Cerebellar cortex (tissue), 1 donor: Measurements from ENCODE around the gene IRAK2.
"Not testable (repeated sequence)": the region's sequence is repeated elsewhere in the genome, so short reads cannot be mapped to it uniquely, and the experiment has no call there.

ENCODE experiments used
- DNase-seq: peaks from one replicate; pipeline ENCODE4 v3.0.0-alpha.2; 2015; ENCODE audit warnings: low spot score

IRAK2 gene

GRCh38 chr3:10158555-10158954 is 6.2 kb upstream of the IRAK2 start:
- DNase-seq, result not testable (repeated sequence)

- no peak for DNase-seq
Measured at GRCh38 chr3:10160346-10160745, 4.4 kb upstream of the IRAK2 start.

GRCh38 chr3:10160925-10161324 is 3.8 kb upstream of the IRAK2 start:
- DNase-seq, result no peak

- DNase-seq, result no peak
Measured at GRCh38 chr3:10162185-10162584, 2.5 kb upstream of the IRAK2 start.

- not testable (repeated sequence) for DNase-seq
Measured at GRCh38 chr3:10164201-10164545, 546 bp upstream of the IRAK2 start.

- peak; percentile 64 for DNase-seq
Measured at GRCh38 chr3:10166213-10166604, 1.5 kb downstream of the IRAK2 start.

GRCh38 chr3:10169000-10169496 is 4.3 kb downstream of the IRAK2 start:
- DNase-seq, result no peak

GRCh38 chr3:10170915-10171478 is 6.3 kb downstream of the IRAK2 start:
- no peak for DNase-seq

GRCh38 chr3:10173095-10173925 is 8.6 kb downstream of the IRAK2 start:
- no peak for DNase-seq

GRCh38 chr3:10173926-10174435 is 9.3 kb downstream of the IRAK2 start:
- no peak for DNase-seq

- DNase-seq, result not testable (repeated sequence)
Measured at GRCh38 chr3:10175334-10175733, 10.6 kb downstream of the IRAK2 start.

- DNase-seq, result not testable (repeated sequence)
Measured at GRCh38 chr3:10176150-10176549, 11.4 kb downstream of the IRAK2 start.

- DNase-seq, result no peak
Measured at GRCh38 chr3:10177737-10178136, 13.0 kb downstream of the IRAK2 start.

GRCh38 chr3:10178892-10179291 is 14.2 kb downstream of the IRAK2 start:
- no peak for DNase-seq

- no peak for DNase-seq
Measured at GRCh38 chr3:10180289-10180688, 15.6 kb downstream of the IRAK2 start.

- DNase-seq, result no peak
Measured at GRCh38 chr3:10180738-10181295, 16.1 kb downstream of the IRAK2 start.

- DNase-seq, result no peak
Measured at GRCh38 chr3:10182950-10183349, 18.2 kb downstream of the IRAK2 start.

GRCh38 chr3:10184250-10184649 is 19.5 kb downstream of the IRAK2 start:
- DNase-seq, result no peak

- DNase-seq, result no peak
Measured at GRCh38 chr3:10185804-10186762, 21.4 kb downstream of the IRAK2 start.

GRCh38 chr3:10187290-10187876 is 22.7 kb downstream of the IRAK2 start:
- no peak for DNase-seq

- DNase-seq, result no peak
Measured at GRCh38 chr3:10187944-10188343, 23.2 kb downstream of the IRAK2 start.
